NCI-H526 treated with DMSO at 0.1 percent for 48 hours (cell line): ENCODE results near the gene AFM.

ENCODE experiments used
- DNase-seq: peaks from one replicate; lab custom pipeline; 2025; lab: John Stamatoyannopoulos, UW

Gene AFM

DNA sequence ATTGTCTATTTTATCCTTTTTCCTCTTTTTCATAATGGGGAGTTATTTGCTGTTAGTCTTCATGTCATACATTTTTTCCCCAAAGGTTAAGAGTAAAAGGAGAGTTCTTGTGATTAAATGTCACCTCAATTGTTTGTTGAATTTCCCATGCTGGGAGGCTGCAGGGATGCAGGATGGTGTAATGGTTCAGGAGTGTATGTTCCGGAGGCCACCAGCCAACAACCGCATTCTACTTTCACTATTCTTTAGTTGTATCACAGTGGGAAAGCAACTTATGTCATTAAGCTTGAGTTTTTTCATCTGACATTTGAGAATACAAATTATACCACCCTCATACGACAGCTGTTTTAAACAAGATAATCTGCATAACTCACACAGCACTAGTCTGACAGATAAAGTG is 30.1 kb upstream of the AFM start:
- no peak for DNase-seq

DNA sequence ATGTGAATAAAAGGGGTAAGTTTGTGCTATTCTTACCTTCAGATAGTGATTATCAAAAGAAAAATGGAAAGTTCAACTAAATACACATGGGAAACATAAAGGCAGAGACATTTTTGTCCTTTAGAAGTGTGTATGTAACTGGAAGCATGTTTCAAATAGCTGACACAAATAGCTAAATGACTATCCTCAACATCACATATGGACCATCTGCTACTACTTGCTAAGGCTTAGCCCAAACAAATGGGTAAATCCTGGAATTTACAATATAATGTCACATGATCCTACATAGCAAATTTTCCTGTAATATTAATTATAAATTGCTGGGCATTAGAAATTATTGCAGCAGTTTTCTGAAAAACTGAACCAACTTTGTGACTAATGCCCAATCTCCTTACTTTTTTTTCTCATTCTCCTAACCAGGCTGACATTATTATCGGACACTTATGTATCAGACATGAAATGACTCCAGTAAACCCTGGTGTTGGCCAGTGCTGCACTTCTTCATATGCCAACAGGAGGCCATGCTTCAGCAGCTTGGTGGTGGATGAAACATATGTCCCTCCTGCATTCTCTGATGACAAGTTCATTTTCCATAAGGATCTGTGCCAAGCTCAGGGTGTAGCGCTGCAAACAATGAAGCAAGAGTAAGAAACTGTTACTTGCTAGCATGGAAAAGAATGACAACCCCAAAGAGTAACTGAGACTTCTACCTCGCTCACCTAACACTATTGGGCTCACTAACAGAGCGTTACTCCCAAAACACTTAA is 29.4 kb upstream of the AFM start:
- no peak for DNase-seq

DNA sequence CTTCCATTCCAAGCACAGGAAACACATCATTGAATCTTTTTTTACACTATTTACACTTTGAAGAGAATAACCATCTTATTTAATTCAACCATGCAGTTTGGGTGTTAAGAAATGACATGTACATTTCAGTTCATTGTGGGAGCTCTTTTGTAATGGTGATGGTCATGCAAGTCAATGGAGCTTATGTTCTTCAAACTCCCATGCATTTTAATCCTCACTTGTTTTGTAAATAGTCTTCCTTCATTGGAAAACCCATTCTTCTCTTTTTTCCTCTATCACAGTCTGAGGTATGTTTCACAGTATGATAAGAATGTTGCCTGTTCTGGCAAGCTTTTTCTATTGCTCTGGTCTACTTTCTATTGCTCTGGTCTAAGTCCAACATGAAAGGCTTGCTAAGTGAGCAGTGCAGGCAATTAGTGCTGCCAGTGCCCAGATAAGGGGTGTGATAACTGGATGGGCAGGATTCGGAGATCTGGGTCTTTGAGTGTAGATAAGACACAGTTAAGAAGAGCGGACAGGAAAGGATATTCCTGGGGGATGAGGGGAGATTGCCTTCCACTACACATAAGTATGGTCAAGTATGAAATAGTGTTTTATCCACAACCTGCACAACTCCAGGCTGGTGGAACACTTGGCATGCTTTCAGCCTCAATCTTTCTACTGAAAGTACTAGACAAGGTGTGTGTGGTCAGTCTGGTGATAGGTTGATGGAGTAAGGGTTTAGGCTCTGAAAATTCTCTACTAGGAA is 28.4 kb upstream of the AFM start:
- DNase-seq, result no peak

DNA sequence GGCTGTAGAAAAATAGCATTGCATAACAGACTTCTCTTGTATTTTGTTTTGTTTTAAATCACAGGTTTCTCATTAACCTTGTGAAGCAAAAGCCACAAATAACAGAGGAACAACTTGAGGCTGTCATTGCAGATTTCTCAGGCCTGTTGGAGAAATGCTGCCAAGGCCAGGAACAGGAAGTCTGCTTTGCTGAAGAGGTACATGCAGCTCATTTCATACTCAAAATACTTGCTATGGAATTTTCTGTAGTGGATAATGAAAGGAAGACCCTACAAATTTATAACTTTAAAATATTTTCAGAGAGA is 27.9 kb upstream of the AFM start:
- no peak for DNase-seq

DNA sequence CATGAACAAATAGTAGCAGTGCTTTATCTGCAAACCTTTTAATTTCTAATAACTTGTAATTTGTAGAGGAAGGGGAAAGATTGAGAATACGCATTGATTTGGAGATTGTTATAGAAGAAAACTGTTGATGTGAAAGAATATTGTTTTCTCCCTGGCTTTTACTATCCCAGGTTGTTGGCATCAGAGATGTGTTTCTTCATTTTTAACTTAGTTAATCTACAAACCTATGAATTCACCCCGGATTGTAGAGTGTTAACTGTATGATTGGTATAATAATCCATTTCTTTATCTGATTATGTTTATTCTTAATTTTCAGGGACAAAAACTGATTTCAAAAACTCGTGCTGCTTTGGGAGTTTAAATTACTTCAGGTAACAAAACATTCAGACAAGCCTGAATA is 26.6 kb upstream of the AFM start:
- no peak for DNase-seq

DNA sequence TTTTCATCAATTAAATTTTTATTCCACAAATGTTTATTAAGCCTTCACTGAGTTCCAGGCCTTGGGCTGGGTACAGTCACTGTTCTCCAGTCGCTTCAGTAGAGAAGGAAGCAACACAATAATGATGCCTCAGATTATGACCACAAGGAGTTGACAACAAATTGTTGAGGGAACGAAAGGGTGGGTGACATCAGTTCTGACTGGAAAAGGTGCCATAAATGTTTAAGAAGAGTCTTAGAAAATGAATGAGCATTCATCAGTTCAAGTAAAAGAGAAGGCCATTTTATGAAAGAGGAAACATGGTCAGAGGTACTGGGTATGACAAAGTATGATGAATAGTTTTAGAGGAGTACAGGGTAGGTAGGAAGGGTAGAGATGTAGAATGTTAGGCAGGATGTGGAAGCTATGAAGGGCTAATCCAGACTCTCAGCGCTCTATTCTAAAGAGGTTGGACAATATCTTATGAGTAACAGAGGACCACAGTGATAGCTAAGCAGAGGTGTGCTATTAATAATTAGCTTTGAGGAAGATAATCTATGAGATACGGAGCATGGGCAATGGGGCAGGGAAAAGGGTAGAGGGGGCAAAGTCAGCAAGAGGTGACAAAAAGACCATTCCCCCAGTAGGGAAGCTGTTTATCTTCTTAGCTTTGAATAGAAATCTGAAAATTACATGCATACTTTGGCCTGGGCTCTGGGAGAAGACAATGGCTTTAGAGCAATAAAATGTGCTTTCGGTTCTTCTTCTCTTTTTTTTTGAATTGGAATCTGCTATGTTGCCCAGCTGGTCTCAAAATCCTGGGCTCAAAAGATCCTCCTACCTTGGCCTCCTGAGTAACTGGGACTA is 25.1 kb upstream of the AFM start:
- DNase-seq, result no peak

DNA sequence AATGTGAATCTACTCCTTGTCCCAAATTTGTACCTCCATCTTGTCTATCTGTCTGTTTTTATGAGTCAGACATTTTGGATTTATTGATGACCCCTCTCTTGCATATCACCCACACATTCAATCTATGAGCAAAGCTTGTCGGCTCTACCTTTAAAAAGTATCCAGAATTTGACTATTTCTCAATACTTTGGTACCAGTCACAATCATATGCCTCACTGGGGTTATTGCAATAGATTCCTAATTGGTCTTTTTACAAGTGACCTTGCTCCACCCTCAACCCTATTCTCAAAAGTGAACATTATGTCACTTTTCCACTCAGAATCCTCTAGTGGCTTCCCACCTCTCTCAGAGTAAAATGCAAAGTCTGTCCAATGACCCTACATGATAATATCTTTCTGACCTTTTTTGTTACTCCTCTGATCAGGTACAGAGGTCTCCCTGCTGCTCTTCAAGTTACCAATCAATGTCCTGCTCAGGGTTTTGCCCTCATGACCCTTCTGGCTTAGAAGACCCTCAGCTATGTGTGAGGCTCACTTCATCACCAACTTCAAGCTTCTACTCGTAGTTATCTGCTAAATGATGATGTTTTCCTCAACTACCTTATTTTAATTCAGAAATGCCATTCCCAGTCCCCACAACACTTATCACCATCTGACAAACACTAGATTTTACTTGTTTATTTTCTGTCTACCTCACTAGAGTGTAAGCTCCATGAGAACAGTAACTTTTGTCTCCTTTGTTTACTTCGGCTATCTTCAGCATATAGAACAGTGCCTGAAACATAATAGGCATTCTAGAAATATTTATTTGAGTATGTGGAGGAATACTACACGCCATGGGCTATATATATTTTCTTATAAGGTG is 23.1 kb upstream of the AFM start:
- no peak for DNase-seq

DNA sequence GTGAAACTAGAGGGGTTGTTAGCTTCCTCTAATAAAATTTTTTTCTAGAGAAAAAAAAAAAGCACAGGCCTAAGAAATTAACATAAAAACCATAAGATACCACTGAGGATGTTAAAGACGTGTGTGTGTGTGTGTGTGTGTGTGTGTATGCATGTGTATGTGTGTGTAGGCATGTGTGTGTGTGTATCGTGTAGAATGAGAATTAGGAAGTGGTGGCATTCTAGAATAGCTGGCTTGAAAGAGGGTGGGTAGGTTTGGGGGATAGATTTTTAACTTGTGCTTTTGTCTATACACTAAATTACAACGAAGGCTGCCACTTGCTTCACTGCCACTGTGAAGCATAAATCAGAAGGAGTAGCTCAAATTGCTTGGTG is 22.5 kb upstream of the AFM start:
- no peak for DNase-seq

DNA sequence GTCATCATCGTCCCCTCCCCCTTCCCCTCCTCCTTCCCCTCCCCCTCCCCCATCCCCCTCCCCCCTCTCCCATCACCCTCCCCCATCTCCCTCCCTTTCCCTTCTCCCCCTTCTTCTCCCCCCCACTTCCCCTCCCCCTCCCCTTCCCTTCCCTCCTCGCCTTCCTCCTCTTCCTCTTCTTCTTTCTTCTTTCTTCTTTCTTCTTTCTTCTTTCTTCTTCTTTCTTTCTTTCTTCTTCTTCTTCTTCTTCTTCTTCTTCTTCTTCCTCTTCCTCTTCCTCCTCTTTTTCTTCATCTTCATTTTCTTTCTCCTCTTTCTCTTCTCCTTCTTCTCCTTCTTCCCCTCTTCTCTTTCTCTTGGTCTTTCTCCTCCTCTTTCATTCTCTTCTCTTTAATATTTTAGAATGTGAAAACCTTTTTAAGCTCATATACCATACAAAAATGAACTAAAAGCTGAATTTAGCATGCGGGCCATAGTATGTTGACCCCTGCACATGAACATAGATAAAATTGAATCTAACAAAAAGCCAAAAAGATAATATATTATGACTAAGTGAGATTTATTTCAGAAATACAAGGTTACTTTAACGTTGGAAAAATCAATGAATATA is 20.5 kb upstream of the AFM start:
- DNase-seq, result no peak

DNA sequence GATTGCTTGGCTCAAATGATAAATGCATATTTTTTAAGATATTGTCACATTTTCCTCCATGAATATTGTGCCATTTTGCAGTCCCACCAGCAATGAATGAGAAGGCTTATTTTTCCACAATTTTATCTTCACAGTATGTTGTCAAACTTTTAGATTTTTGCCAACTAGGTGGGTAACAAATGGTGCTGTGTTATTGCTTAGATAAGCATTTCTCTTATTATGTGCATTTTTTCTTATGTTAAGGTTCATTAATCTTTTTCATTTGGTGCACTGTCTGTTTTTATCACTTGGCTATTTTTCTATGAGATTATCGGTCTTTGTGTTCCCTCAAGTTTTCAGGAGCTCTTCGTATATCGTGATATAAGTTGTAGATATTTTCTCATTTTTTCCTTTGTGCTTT is 13.4 kb upstream of the AFM start:
- DNase-seq, result no peak

DNA sequence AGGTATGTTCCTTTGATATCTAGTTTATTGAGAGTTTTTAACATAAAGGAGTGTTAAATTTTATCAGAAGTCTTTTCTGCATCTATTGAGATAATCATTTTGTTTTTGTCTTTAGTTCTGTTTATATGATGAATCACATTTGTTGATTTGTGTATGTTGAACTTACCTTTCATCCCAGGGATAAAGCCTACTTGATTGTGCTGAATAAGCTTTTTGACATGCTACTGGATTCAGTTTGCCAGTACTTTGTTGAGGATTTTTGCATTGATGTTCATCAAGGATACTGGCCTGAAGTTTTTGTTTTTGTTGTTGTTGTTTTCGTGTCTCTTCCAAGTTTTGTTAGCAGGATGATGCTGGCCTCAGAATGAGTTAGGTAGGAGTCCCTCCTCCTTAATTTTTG is 10.8 kb upstream of the AFM start:
- no peak for DNase-seq

DNA sequence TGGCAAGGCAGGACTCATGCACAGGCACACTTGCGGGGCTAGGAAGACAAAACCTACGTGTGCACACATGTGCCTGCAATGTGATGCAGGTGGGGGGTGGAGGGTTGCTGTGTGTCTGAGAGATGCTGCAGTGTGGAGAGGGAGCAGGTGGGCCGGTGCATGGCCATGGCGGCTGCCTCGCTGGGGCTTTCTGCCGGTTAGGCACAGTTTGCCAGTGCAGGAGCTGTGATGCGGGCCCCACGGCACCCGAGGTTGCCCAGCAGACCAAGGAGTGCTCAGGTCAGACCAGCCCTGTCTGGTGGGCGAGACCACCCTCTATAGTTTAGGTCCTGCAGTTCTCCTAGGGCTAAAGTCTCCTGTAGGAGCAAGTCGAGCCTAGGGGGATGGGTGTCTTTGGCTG is 4.4 kb upstream of the AFM start:
- DNase-seq, result no peak

DNA sequence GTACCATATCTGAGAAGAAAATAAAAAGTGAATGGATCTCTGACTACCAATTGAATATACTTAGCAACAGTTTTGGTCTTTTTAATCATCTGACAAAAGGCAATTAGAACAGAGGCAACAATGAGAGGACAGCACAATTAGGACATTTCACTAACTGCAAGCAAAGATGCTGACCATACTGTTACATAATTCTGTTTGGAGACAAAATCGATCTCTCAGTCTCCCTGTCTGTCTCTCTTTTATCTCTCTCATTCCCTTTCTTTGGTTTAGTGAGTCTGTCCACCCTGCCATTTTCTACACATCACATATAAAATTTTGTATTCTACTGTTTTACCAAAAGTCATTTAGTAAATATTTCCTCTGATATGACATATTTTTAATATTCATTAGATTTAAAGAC is 2.2 kb upstream of the AFM start:
- no peak for DNase-seq

DNA sequence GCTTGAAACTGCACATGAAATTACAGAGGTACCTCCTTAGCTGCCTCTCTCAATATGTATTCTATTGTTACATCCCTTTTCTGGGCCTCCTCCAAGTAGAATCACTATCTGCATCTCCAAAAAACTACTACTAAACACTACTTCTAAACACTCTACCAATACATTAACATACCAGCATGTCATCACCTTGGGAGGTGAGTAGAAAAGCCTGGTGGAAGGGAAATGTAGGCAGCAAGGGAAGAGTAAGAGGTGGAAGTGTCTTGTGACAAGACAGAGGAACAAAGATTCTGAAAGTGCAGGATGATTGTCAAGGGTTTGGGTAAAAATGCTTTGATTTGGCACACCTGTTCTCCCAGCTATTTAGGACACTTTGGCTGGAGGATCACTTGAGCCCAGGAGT is 3.5 kb downstream of the AFM start:
- no peak for DNase-seq

DNA sequence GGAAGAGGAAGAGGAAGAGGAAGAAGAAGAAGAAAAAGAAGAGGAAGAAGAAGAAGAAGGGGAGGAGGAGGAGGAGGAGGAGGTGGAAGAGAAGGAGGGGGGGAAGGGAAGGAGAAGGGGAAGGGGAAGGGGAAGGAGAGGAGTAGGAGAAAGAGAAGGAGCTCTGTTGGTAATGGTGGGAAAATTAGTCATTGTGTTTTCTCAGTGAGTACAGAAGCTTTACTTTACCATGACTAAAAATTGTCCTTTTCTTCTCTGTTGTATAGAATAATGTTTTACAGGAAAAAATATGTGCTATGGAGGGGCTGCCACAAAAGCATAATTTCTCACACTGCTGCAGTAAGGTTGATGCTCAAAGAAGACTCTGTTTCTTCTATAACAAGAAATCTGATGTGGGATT is 4.1 kb downstream of the AFM start:
- no peak for DNase-seq

DNA sequence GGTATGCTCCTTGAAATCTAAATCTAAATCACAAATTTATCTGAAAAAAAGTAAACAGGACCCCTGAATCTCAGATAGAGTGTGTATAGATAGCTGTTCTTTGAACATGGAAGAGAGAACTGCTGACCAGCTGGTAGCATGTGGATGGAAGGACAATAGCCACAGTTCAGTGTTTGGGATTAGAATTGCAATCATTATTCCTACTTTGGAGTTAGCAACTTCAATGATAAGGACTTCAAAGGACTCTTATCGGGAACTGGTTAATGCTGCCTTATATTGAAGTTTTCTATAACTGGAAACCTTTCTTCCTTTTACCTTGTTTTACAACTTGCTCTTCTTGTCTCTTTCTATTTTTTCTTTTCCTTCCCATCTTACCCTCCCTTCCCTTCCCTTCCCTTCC is 5.0 kb downstream of the AFM start:
- no peak for DNase-seq

DNA sequence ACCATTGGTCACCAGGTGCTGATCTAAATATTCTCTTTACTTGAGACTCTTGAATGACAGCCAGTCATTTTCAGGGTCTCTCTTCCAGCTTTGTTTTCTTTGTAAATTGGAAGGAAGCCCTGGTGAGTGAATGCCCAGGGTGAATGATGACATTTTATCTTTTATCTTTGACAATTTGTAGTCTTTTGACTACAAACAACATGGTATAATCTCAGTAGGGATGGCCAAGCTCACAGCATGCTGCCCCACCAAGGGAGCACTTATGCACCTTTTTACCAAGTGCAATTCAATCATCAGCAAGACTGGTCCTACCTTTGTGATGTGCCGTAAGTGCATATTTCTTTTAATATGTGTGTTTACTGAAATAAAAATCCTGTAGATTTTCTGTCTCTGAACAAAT is 5.7 kb downstream of the AFM start:
- DNase-seq, result no peak

DNA sequence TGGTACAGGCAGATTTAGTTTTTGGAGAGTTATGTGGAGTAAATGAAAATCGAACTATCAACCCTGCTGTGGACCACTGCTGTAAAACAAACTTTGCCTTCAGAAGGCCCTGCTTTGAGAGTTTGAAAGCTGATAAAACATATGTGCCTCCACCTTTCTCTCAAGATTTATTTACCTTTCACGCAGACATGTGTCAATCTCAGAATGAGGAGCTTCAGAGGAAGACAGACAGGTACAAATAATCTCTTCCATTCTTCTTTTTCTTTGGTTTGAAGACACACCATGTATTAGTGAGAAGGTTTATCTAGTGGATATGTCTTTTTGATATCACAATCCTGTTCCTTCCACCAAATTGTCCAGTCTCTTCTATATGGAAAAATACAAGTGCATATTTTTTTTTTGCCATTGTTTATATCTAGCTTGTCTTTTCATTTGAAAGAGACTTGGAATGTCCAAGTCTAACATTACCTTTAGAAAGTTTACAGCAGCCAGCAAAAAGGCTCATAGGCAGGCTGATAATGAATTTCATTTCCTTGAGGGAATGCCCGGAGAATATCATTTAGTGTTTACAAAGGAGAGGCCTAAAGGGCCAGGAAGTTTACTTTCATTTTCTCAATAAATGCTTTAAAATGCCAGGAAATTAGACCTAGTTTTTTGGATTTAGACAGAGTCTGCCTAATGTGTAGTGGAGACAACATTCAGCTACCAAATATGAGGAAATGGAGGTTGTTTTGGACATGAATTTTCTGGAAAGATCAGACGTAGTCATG is 18.6 kb downstream of the AFM start:
- no peak for DNase-seq

DNA sequence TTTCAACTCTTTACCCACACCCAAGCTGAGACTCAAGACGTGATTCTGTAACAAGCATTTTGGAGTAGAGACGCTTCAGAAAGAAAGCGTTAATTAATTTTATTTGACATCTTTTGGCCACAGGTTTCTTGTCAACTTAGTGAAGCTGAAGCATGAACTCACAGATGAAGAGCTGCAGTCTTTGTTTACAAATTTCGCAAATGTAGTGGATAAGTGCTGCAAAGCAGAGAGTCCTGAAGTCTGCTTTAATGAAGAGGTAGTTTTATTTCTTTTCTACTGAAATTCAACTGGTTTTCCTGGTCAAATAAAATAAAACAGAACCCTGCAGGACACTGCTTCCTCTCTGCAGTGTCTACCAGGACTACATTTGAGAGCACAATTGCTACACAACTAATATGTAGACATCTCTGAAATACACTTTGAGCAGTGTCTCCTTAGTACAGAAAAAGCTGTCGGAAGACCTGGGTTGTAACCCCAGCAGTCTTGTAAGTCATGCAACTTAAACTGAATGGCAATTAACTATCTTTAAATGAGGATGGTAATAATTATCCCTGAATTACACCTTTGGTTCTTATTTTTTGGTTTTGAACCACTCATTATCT is 20.2 kb downstream of the AFM start:
- no peak for DNase-seq

DNA sequence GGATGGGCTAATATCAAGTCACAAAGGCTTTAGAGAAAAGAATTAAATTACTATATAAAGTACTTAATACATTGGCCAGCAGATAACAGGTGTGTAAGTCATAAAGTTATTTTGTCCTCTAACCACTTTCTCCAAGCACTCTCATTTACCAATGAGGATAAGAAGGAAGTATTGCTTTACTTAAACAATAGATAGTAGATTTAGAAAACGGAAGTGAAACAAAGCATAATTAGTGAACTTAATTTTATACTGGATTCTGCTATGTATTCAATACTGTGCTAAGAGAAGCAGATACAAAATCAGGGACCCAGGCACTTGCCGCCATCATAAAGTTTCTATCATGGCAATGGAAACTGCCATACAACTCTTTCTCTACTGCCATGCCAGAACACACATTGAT is 24.0 kb downstream of the AFM start:
- DNase-seq, result no peak

DNA sequence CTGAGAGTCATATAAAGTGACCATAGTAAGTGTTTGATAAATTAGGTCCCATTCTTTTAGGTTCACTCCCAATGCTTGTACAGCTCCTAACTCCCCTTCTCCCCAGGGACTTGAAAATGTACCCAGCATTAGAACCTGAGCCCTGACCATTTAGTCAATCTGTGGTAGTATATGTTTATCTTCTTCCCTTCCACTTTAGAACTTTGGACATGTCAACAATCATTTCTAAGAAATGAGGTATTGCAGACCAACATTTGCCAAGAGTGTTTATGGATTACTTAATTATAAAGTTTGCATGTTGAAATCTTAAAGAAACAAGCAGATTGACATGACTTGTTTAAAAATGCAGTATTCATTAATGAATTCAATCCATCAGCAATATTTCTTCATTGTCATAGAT is 26.0 kb downstream of the AFM start:
- DNase-seq, result no peak
